GM19328 (cell line): ENCODE results near the gene DERA.
"Not testable (repeated sequence)": the region's sequence is repeated elsewhere in the genome, so short reads cannot be mapped to it uniquely, and the experiment has no call there.

Source experiments
- ATAC-seq: cut with Tn5 transposase; IDR thresholded peaks from one replicate; pipeline ENCODE4 v1.9.1; 2021; ENCODE audit warnings: mild to moderate bottlenecking, moderate library complexity; ENCODE audit not compliant: unreplicated experiment

DERA gene

DNA sequence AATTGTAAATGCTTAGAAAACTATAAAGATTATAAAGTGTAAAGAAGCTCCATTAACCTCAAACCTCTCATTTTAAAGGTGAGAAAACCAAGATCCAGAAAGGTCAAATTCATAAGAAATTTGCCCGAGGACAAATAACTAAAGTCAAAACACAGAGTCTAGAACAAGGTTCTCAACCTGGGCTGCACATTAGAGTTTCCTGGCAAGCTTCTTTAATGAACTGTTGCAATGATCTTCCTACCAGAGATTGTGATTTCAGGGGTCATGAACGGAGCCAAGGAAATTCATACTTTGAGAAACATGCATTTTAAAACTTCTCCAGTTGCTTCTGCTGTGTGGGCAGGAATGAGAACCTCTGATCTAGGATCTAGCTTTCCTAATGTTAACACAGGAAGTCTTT is 86.8 kb downstream of the DERA start:
- no peak for ATAC-seq

DNA sequence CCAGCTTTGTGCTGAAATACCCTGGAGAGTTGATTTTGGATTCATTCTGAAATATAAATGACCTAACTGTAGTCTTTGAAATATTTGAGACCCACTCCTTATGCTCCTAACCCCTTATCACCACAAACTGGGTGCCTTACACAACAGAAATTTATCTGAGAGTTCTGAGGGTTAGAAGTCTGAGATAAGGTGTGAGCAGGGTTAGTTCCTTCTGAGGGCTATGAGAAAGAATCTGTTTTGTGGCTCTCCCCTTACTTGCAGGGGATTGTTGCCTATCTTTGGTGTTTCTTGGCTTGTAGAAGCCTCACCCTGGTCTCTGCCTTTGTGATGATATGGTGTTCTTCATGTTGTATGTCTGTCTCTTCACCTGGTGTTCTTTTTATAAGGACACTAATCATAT is 91.7 kb downstream of the DERA start:
- ATAC-seq: no peak

DNA sequence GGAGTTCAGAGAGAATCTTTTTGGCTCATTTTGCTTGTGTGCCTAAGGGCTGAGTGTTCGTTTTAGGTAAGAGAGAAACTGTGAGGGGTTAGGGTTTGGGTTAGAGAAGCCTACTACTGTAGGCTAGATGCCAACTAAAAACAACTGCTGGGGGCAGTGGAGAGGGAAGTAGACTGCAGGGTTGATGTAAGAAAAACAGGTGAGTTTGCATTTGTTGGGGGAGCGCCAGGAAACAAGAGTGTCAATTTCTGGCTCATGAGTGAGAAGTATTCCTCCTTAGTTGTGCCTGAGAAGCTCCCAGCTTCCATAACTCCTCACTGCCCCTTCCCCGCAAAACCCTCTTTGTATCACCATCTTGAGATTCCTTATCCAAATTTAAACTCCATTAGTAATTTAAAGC is 92.3 kb downstream of the DERA start:
- ATAC-seq: no peak

DNA sequence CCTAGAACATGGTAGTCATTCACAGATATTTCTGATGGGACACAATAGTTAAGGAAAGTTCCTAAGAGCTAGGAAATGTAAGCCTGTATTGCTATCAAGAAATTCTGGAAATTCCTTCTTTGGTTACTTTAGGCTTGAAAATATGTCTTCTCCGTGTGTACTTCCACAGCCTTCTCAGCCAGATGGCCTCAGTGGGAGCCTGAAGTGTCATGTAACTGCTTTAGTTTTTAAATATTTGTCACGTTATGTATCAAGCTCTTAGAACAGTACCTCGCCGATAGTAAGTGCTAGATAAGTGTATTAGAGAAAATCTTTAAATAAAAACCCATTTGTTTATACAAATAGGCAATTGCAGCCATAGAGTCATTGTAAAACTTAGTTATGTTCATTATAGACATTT is 95.6 kb downstream of the DERA start:
- ATAC-seq: no peak

DNA sequence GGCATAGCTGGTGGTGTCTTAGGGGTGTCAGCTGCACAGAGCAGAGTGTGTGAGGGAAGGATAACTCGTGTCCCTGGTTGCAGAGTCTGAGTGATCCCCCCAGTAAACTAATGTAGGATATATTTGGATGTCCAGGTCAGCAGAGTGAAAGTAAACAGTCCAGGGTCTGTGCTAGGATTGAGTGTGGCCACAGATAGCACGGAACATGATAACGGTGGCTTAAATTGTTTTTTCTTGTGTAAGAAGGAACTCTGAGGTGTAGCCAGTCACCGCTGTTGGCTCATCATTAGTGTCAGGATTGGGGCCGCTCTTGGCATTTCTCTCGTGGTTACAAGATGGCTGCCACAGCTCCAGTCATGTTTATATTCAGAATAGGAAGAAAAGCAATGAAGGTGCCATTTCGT is 97.3 kb downstream of the DERA start:
- no peak for ATAC-seq

DNA sequence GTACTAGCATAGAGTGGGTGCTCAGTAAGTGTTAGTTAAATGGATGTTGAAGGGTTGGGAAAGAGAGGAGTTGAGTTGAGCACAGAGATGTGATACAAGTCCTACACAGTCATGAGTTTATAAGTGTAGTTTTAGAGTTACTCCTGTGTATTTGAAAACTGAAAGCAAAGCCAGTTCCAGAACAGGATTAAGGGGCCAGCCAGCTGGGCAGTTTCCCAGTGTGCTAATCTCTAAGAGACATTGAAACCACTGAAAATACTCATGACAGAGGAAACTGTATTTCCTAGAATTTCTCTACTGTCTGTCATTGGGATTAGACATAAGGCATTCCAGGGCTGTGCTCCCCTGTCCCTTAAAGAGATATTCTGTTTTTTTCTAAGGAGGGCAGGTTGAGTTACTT is 101.0 kb downstream of the DERA start:
- ATAC-seq: no peak

DNA sequence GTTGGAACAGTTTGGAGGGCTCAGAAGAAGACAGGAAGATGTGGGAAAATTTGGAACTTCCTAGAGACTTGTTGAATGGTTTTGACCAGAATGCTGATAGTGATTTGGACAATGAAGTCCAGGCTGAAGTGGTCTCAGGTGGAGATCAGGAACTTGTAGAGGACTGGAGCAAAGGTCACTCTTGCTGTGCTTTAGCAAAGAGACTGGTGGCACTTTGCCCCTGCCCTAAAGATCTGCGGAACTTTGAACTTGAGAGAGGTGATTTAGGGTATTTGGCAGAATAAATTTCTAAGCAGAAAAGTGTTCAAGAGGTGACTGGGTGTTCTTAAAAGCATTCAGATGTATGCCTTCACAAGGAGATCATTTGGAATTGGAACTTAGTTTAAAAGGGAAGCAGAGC is 102.6 kb downstream of the DERA start:
- ATAC-seq: not testable (repeated sequence)

DNA sequence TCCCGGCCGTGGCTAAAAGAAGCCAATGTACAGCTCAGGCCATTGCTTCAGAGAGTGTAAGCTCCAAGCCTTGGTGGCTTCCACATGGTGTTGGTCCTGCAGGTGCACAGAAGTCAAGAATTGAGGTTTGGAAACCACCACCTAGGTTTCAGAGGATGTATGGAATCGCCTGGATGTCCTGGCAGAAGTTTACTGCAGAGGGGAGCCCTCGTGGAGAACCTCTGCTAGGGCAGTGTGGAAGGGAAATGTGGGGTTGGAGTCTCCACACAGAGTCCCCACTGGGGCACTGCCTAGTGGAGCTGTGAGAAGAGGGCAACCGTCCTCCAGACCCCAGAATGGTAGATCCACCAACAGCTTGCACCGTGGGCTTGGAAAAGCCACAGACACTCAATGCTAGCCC is 103.3 kb downstream of the DERA start:
- not testable (repeated sequence) for ATAC-seq

DNA sequence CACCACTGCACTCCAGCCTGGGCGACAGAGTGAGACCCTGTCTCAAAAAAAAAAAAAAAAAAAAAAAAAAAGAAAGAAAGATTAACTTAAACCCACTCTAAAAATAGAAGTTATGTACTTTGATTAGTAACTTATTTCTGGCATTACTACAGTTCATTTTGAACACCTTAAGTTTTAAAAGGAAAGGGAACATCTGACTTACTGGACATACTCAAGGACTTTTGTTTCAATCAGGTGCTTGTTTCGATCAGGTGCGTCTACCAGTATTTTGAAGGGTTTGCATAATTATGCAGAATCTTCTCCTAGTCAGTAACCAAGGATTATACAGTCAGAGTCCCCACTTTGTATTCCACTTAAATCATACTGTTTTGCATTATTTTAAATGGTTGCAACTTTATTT is 105.6 kb downstream of the DERA start:
- no peak for ATAC-seq

DNA sequence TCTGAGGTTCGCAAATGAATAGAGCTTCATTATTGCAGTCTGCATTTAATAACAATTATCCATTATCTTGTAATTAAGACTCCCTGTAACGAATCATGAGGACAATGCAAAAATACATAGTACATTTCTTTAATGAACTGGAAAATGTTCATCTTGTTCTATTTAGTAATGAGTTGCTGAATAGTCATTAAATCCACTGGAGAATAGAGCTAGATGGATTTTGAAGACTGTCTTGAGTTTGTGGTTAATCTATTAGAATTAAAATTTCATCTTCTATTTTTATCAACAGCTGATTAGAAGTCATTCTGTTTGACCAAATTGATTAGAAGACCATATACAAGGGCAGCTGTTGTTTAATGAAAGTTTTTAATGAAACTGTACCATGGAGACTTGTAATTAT is 107.2 kb downstream of the DERA start:
- ATAC-seq: no peak

DNA sequence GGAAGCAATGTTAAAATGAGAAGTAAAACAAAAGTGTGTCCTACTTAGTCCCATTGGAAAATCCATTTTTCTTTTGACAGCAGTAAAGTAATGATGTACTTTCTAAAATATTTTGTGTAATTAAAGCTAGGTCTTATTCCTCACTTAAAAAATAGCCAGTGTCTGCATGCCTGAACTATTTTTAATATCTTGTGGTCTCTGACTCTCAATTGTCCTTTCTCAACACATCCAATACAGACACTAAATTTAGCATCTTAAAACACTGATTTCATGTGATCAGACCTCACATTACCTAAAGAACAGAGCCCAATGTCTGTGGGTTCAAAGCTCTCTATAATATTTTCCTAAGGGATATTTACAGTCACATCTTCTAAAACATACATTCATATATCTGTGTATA is 108.0 kb downstream of the DERA start:
- ATAC-seq: no peak

DNA sequence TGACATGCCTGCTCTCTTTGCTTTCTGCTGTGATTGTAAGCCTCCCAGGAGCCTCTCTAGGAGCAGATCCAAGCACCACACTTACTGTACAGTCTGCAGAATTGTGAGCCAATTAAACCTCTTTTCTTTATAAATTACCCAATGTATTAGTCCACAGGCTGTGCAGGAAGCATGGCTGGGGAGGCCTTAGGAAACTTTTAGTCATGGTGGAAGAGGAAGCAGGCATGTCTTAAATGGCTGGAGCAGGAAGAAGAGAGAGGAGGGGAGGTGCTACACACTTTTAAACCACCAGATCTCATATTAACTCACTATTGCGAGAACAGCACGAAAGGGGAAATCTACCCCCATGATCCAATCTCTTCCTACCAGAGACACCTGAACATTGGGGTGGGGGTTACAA is 108.9 kb downstream of the DERA start:
- no peak for ATAC-seq

DNA sequence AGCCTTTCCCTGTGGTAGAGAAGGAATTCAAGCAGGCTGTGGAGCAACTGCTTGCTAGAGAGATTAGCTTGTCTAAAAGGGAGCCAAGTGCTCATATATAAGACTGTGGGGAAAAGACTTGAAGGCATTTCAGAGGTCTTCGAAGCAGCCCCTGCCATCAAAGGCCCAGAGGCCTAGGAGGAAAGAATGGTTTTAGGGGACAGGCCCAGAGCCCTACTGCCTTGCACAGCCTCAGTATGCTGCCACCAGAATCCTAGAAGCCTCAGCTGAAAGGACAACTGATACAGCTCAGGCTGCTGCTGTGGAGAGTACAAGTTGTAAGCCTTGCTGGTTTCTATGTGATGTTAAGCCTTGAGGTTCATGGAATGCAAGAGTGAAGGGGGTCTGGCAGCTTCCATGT is 109.9 kb downstream of the DERA start:
- no peak for ATAC-seq

DNA sequence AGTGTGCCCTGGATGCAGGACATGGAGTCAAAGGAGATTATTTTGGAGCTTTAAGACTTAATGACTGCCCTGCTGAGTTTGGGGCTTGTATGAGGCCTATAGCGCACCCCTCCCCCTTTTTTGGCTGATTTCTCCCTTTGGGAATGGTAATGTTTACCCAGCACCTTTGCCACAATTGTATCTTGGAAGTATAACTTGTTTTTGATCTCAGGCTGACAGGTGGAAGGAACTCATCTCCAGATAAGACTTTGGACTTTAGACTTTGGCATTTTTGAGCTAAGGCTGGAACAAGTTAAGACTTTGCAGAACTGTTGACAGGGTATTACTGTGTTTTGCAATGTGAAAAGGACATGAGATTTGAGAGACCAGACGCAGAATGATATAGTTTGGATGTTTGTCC is 110.5 kb downstream of the DERA start:
- no peak for ATAC-seq

DNA sequence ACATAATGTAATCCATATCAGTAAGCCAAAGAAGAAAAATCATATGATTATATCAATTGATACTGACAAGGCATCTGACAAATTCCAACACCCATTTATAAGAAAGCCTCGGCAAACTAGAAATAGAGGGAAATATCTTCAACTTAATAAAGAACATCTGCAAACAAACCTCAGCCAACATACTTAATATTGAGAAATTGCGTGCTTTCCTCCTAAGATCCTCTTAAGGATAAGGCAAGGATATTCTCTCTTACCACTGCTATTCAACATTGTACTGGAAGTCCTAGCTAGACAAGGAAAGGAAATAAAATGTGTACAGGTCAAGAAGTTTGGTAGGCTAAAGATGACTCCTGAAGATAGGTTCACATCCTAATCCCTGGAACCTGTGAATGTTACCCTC is 115.9 kb downstream of the DERA start:
- ATAC-seq: no peak

DNA sequence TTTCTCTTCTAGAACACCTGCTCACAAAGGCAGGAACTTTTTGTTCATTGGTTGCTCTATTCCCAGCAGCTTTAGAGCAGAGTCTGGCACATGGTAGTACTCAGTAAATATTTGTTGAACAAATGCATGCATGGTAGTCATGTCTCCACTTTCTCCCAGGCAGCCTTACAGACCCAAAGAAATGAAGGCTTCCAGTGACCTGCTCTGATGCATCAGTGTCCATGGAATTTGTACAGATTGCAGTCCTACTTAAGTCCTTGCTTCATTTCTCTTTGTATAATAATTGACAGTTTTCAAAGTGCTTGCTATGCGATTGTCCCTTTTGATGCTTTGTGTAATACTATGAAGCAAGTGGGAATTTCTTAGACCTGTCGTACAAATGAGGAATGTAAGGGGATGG is 119.6 kb downstream of the DERA start:
- no peak for ATAC-seq

DNA sequence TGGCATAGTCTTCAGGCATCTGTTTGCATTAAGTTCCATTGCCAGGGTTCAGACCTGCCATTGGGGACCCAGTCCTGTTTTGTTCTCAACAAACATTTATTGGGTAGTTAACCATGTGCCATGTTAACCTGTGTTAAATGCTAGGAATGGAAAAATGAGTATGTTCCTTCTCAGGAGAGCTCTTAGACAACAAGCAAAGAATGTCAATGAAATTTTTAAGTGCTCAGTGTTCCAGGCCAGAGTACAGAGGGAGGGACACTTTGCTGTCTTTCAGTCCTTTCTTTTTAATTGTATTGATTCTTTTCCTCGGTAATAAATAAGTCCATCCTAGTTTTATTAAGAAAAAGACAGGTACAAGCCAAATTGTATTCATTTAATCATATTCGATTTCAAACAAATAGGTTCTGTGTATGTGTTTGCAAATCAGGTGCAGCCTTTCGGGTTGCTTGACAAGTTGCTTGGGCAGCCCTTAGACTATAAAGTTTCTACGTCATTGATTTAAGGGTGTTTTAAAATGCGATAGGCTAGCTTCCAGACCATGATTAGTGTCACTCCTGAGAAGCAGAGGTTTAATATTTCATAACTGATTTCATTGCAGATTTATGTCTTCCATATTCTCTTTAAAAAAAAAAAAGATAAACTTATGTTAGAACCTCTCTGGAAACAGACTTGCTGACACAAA is 123.1 kb downstream of the DERA start:
- no peak for ATAC-seq

DNA sequence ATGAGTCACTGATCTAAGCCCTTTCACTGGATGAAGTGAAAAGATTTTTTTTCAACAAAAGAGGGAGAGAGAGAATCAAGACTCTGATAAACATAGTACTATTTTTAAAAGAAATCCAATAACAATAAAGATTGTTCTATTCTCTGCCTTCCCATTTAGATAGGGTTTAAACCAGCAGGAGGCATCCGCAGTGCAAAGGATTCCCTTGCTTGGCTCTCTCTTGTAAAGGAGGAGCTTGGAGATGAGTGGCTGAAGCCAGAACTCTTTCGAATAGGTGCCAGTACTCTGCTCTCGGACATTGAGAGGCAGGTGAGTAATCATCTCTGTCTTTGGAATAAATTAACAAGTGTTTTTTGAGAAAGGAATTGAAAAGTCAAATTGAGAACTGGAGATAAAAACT is 124.9 kb downstream of the DERA start:
- no peak for ATAC-seq

DNA sequence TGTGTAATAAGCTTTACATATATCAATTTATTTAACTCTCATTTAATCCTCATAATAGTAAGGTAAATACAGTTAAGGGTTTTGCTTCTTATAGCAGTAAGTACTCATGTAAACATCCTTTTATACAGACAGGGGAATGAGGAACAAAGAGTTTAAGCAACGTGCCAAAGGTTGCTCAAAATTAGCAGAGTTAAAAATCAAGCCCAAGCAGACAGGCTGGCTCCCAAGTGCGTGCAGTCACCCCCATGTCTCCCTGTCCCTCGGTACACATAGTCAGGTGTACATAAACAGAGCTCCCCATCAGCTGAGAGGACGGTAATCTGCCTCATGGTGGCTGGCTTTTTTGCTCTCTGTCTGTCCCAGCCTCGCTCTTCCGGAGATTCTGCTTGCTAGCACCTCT is 126.4 kb downstream of the DERA start:
- ATAC-seq: no peak

DNA sequence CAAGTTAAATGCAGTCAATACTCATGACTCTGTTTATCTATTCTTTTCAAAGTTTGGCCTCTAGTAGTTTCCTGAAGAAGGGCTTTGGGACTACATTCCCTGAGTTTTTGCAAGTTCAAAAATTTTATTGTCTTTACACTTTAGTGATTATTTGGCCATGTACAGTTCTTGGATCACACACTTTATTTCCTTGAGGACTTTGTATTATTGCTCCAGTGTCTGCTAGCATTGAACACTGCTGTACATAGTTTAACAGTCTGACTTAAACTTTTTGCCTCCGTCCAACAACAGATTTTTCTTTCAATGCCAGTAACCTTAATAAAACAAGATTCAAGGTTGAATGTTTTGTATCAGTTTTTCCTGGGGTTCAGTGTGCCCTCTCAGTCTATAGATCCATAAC is 132.3 kb downstream of the DERA start:
- no peak for ATAC-seq

DNA sequence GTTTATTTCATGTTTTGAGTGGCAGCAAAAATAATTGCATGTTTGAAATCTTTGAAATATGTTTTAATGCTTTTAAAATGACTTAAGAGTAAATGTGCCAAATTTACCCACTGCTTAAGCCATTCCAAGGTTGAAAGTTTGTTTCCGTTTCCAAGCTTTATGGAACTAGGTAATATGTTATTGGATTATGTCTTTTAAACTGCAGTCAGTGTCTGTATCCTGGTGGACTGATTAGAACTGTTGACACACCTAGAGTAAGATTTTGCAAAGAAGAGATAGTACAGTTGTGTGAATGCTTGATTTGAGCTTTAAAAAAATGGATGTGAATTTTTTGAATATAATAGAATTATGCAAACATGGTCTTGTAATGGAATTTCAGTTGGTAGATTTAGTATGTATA is 135.1 kb downstream of the DERA start:
- ATAC-seq: no peak

DNA sequence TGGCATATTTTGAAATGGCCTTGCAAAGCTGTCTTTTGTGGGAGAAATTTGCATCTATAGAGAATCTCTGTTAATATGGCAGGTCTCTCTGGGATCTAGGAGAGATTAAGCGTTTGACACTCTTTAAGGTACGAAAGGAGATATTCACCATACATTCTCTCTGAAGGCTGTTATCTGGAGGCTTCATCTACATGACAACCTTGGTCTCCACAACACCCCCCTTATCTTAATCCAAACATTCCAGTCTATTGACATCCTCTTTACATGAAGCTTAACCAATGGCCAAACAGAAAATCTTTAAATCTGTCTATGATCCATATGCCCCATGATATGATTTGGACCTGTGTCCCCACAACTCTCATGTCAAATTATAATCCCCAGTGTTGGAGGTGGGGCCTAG is 137.4 kb downstream of the DERA start:
- no peak for ATAC-seq

DNA sequence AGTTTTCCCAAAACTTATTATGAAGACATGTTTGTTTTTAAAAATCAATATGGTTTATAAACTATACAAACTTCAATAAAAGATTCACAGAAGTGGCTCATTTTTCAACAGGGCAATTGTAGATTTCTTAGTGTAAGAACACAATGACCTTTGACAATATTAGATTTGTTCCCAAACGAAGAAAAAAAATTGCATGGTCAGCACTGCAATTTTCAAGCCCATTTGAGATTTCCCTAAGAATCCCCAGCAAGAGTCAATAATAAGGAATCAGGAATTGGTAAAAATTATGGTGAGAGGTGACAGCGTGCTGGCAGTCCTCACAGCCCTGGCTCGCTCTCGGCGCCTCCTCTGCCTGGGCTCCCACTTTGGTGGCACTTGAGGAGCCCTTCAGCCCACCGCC is 145.8 kb downstream of the DERA start:
- ATAC-seq: no peak

DNA sequence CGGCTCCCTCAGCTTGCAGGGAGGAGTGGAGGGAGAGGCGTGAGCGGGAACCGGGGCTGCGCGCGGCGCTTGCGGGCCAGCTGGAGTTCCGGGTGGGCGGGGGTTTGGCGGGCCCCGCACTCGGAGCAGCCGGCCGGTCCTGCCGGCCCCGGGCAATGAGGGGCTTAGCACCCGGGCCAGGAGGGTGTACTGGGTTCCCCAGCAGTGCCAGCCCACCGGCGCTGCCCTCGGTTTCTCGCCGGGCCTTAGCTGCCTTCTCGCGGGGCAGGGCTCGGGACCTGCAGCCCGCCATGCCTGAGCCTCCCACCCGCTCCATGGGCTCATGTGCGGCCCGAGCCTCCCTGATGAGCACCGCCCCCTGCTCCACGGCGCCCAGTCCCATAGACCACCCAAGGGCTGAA is 146.2 kb downstream of the DERA start:
- not testable (repeated sequence) for ATAC-seq
